GM04503 (cell line): Measurements from ENCODE around the gene CACNA1F.
"Not testable (repeated sequence)": the region's sequence is repeated elsewhere in the genome, so short reads cannot be mapped to it uniquely, and the experiment has no call there.

Source experiments
- DNase-seq: peaks from one replicate; pipeline ENCODE4 v3.0.0-alpha.2; 2012; ENCODE audit warnings: low read depth

The CACNA1F gene

DNA sequence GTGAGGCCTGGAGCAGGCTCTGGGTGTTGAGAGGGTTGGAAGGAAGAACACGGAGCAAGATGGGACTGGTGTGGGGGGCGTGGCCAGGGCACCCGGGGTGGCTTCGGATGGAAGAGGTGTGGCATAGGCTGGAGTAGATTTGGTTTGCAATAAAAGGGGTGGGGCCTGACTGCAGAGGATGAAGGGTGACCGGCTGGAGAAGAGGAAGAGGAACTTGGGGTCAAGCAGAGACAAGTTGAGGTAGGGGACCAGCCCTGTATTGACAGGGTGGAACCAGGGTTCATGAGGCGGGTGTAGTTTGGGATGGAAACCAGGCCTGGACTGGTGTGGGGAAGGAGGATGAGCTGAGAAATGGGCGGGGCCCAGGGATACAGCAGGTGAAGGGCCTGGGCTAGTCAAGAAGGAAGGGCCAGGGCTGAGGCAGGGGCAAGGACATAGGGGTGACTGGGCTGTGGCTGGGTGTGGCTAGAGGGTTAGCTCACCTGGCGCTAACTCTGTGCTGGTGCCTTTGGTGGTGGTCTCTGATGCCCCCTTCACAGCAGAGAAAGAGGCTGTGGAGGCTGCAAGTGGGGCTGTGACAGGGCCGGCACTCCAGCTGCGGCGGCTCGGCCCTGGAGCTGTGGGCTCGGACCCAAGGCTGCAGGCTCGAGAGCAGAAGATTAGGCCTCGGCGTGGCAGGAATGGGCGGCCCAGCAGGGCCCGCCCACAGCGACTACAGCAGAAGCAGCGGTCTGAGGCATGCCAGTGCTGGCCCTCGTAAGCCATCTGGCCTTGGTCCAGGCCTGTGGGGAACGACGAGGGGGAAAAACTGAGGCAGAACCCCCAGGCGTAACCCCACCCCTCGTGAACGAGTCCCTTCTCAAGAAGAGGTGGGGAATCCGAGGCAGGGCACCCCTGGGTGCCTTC lies 56.5 kb downstream of the CACNA1F start:
- no peak for DNase-seq

DNA sequence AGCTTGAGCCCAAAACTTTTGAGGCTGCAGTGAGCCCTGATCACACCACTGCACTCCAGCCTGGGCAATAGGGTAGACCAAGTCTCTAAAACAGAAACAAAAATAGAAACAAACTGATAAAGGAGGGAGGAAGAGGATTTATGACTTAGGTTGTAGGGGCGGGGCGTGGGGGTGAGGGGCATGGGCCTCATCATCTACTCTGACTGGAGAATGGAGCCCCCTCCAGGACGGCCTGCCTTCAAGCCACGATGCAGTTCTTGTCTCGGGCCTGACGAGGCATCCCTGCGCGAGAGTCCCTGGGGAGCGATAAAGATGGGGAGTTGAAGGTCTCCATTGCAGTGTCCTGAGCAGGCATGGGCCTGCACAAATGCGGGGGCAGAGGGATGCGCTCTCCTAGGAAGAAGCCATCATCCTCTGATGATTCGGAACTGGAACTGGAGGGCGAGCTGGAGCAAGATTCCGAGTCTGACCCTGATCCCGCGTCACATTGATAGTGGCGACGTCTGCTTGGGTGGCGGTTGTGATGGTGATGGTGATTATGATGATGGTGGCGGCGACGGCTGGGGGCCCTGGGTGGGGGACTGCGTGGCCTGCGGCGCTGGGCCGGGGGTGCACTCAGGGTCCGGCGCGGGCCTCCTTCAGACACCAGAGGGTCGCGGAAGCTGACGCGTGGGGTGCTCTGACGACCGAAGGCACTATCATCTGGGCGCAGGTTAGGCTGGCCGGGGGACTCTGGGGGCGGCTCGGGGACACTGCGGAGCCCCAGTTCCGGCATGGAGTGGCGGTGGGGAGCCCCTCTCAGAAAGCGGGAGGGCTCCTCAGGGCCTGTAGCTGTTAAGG lies 57.5 kb downstream of the CACNA1F start:
- DNase-seq: no peak

DNA sequence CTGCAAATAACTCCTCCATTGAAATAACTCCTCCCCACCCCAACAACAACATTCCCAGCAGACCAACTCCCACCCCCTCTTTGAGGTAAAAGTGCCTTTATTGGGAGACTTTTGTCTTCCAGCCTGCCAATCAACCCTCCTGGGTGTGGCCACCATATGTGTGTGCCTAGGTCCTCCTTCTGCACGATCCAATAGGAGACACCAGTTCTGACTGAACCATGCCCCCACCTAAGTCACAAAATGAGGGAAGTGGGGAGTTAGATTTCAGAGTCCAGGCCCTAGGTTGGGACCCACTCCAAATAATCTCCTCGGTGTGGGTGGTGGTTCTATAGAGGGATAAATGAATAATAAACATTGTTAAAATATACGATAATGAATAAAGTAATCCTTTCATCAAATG lies 58.4 kb downstream of the CACNA1F start:
- no peak for DNase-seq

DNA sequence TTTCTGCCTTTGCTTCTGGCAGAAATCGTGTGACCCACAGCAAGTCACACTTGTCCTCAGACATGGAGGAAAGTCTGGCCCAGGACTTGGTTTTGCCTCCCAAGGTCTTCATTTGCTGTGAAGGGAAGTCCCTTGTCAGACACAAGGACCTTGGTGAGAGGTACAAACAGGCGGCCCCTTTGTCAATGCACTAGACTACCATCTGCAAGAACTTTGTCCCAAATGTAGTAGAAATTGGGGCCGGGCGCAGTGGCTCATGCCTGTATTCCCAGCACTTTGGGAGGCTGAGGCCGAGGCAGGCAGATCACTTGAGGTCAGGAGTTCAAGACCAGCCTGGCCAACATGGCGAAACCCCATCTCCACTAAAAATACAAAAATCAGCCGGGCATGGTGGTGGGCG lies 59.6 kb downstream of the CACNA1F start:
- not testable (repeated sequence) for DNase-seq

DNA sequence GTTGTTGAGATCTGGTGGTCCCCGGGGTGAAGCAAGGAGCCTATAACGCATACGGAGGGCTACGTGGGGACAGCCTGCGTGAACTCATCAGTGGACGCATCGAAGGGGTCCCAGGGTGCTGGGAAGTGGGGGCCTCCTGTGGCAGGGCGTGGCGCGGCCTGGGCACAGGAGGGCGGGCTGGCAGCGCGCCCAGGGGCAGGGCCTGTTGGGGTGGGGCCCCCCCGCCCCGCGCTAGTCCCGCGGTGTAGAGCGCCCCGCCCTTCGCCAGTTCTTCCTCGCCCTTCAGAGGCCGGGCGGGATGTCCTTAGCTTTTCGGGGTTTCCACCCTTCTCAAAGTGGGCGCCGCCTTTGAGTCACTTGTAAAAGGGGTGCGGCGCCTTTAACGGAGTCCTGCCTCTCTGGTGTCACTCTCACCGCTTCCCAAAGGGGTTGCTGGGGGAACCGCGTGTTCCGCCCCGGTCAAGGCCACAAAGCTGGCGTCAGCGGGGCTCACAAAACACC lies 60.8 kb downstream of the CACNA1F start:
- no peak for DNase-seq

DNA sequence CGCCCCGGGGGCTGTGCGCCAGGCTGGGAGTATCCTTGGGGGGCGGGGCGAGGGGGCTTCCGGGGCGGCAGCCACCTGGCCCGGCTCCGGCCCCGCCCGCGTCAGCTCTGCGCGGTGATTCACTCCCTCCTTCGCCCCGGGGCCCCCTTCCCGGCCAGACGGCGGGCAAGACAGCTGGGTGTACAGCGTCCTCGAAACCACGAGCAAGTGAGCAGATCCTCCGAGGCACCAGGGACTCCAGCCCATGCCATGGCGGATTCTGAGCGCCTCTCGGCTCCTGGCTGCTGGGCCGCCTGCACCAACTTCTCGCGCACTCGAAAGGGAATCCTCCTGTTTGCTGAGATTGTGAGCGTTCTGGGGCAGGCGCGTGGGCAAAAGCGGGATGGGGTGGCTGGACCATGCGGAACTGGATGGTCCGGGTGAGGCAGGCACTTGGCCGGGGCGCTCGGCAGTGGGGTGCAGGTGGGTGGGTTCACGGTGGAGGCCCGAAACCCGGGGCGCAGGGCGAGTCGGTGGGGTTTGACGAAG lies 61.3 kb downstream of the CACNA1F start, which contains the start of gene PLP2:
TSS of gene PLP2 (plus strand) at position 147 of the 528 bp plus-strand sequence. CDS start at position 250, 103 bp downstream.
- no peak for DNase-seq

DNA sequence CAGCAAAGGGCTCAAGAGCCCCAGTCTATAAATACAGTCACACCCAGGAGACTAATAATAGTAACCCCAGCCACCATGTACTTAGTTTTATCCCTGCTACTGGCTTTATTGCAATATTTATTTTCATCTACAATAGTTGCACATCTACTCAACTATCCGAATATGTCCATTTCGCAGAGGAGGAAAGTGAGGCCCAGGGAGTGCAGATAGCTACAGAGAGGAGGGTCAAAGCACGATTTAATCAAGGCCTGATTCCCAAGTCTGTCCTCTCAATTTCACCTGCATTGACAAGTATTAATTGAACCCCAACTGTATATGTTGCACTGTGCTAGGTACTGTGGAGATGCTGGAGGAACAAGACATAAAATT lies 65.4 kb downstream of the CACNA1F start:
- DNase-seq: no peak

DNA sequence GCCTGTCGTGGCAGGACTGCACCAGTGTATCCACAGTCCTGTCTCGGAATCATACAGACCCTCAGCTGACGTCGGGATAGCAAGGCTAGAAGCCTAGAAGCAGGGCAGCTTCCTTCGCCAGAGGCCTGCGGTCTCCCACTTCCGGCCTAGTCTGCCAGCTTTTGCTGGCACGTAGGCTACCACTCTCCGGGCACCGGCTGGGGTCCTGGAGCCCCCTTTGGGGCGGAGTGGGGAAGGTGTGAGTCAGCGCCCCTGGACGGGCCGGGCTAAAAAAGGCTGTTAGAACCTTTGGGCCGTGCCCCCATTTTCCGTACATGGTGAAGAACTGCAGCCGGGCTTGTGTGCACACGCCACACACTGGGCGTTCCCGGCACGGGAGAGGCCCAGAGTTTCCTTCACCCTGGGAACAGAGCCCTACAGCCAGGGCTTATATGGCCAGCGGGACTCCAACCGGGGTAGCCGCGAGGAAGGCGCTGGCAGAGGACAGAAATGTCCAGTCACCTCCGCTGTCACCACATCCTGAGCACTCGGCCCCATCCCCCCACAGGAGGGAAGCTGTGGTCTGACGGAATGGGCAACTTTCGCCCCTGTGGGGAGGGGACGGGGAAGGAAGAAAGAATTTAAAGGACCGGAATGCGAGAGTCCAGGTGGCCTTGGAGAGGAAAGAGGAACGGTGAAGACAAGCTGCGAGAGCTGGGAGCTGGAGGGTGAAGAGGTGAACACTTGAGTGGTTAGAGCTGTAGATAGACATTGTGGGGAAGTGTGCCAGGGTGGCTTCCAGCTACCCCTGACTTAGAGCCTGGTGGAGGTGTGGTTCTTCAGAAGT lies 66.0 kb downstream of the CACNA1F start:
- no peak for DNase-seq

DNA sequence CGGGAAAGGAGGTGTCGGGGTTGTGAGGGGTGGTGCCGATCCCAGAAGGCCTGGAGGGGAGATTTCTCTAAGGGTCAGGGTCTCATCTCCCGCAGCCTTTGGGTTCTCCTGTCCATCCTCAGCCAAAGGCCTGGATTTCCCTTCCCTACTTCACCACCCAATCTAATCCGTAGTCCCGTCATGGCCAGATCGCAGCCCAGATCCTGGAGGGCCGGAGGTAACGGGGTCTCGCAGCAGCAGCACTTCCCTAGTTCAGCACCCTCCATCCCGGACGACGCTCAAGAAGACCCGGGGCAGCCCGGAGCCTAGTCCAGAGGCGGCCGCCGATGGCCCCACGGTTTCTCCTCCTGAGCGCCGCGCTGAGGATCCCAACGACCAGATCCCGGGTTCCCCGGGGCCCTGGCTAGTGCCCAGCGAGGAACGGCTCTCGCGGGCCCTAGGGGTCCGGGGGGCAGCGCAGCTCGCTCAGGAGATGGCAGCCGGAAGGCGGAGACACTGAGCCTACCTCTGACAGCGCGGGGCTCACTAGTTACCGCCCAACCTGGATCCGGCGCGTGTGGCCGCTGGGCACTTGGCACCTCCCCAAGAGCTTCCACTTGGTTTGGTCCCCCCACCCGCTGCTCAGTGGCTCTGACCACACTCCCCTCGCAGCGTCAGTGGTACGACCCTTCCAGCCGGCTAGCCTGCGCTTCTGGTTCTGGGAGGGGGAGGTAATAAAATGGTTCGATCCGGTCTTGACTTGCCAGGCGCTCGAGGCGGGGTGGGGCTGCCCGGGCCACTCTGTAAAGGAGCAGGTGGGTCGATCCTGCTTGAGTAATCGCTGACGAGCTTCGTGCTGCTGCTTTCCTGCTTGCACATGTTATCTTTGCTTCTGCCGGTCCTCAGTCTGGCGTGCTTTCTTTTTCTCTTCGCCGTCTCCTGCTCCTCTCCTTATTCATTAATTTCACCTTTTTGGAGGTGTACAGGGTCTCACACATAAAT lies 66.9 kb downstream of the CACNA1F start:
- DNase-seq: no peak

DNA sequence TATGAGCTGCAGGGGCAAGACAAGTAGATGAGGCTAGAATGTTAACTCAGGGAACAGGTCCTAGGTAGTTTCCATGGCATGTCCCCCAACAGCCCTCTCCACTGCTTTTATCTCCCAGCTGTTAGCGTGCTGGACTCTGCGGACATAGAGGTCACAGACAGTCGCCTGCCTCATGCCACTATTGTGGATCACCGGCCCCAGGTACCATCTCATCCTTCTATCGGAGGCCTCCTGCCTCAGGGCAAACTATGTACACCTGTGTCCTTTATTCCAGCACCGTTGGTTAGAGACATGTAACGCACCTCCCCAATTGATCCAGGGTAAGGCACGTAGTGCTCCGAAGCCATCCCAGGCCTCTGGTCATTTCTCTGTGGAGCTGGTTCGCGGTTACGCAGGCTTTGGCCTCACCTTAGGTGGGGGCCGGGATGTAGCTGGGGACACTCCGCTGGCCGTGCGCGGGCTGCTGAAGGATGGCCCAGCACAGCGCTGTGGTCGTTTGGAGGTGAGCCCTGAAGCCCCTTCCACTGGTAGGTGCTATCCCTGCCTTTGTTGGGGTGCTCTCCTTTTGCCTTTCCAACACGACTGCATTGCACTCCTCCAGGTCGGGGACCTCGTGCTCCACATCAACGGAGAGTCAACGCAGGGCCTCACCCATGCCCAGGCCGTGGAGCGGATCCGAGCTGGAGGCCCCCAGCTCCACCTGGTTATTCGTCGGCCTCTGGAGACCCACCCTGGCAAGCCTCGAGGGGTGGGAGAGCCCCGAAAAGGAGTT lies 68.4 kb downstream of the CACNA1F start:
- DNase-seq: no peak

DNA sequence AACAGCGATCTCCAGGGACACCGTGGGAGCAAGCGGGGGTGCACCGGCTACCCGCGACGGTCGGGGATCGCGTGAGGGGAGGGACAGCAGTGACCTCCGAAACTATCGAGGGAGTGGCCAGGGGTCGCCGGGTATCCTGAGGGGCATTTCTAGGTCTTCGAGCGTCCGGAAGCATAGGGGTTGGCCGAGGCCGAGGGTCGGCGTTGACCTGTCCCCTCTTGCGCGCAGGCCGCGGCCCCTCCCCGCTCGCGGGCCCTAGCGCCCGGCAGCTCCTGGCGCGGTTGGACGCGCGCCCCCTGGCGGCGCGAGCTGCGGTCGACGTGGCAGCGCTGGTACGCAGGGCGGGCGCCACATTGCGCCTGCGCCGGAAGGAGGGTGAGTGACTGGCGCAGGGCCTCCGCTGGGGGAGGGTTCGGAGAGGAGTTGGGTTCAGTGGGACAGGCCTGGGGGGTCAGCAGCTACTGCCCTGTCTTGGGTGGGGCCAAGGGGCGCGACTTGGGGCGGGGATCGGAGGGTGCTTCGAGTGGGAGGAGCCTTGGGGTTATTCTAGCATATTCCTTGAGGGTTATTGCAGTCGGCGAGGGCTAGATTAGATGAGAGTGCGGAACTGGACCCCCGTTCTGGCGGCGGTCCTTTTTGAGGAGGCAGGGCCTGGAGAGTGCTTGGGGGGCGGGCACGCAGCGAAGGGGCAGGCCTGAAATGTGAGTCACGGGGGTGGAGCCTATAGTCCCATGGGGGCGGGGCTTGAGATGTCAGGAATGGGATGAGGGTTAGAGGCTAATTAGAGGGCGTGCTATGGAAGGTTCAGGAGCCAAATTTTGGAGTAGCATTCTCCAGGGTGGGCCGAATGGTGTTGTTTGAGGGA lies 69.4 kb downstream of the CACNA1F start:
- DNase-seq: no peak

DNA sequence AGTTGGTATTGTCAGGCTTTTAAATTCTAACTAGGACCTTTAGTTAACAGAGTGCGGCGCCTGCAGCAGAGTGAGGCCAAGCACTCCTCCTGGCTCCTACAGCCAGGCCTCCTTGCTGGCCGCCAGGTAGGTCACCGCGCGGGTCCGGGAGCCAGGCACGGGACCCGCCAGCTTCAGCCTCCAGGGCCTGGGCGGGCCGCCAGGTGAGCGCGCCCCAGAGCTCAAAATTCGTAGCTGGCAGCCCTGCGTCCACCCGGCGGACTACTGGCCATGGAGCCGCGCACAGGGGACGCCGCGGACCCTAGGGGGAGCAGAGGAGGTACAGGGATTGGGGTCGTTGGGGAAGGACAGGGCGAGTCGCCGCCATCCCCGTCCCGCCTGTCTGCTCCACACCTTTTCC lies 70.5 kb downstream of the CACNA1F start, which contains the start of gene MAGIX:
TSS of gene MAGIX (plus strand) at position 139 of the 400 bp plus-strand sequence. CDS start at position 271, 132 bp downstream.
- DNase-seq: no peak

DNA sequence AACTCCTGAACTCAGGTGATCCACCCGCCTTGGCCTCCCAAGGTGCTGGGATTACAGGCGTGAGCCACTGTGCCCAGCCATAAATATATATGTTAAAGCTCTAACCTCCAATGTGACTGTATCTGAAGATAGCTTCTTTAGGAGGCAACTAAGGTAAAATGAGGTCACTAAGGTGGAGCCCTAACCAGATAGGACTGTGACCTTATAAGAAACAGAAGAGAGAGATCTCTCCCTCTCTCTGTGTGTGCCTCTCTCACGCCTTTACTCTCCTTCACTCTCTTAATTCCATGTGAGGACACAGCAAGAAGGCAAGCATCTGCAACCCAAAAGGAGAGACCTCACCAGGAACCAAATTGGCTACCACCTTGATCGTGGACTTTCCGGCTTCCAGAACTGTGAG lies 71.5 kb downstream of the CACNA1F start:
- DNase-seq: no peak

DNA sequence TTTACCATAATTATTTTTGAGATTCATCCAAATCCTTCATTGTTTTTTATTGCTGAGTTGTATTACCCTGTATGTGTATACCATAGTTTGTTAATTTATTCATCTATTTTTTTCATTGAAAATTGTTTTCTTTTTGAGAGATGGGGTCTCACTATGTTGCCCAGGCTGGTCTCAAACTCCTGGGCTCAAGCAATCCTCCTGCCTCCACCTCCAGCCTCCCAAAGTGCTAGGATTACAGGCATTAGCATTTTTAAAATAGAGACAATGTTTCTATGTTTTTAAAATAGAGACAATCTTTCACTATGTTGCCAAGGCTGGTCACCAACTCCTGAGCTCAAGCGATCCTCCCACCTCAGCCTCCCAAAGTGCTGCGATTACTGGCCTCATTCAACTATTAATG lies 72.2 kb downstream of the CACNA1F start:
- no peak for DNase-seq

DNA sequence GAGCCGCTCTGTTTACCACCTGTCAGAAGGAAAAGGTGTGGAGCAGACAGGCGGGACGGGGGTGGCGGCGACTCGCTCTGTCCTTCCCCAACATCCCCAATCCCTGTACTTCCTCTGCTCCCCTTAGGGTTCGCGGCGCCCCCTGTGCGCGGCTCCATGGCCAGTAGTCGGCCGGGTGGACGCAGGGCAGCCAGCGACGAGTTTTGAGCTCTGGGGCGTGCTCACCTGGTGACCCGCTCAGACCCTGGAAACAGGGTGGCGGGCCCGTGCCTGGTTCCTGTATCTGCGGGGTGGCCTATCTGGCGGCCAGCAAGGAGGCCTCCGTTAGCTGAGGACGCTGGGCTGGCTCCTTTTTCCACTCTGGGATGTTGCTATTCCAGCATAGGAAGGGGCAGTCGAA lies 75.9 kb downstream of the CACNA1F start:
- DNase-seq: no peak

DNA sequence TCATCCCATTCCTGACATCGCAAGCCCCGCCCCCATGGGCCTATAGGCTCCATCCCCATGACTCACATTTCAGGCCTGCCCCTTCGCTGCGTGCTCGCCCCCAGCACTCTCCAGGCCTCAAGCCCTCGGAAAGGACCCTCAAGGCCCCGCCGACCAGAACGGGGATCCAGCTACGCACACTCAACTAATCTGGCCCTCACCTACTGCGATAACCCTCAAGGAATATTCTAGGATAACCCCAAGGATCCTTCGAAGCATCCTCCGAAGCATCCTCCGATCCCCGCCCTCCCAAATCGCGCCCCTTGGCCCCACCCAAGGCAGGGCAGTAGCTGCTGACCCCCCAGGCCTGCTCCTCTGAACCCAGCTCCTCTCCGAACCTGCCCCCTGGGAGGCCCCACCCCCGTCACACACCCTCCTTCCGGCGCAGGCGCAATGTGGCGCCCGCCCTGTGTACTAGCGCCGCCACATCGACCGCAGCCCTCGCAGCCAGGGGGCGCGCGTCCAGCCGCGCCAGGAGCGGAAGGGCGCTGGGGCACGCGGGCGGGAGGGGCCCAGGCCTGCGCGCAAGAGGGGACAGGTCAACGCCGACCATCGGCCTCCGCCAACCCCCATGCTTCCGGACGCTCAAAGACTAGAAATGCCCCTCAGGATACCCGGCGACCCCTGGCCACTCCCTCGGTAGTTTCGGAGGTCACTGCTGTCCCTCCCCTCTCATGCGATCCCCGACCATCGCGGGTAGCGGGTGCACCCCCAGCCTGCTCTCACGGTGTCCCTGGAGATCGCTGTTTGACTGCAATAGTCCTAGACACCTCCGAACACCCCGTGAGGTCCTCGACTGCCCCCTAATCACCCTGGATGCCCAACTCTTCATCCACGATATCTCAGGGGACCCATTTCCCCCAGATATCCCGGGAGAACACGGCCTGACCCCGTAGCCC lies 77.0 kb downstream of the CACNA1F start:
- no peak for DNase-seq

DNA sequence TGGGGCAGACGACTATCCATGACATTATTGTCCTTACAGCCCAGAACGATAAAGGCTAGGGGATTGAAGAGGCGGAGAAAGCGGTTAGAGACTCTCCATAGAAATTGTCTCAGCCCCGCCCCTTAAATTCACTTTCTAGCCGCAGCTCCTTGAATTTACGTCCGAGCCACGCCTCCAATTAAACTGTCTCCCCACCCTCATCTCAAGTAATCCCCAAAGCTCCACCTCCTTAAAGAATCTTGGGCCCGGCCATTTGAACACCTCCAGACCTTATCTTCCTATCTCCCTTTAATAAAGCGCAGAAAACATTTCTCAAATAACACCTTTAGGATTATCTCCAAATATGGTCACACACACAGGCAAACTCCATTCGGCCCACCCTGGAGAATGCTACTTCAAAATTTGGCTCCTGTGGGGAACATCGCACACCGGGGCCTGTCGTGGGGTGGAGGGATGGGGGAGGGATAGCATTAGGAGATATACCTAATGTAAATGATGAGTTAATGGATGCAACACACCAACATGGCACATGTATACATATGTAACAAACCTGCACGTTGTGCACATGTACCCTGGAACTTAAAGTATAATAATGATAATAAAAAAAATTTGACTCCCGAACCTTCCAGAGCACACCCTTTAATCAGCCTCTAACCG lies 77.8 kb downstream of the CACNA1F start:
- DNase-seq: no peak
